ENCODE measurements around the gene DNLZ.
"Not testable (repeated sequence)": the region's sequence is repeated elsewhere in the genome, so short reads cannot be mapped to it uniquely, and the experiment has no call there.

- TF ChIP-seq, protein P1, sequence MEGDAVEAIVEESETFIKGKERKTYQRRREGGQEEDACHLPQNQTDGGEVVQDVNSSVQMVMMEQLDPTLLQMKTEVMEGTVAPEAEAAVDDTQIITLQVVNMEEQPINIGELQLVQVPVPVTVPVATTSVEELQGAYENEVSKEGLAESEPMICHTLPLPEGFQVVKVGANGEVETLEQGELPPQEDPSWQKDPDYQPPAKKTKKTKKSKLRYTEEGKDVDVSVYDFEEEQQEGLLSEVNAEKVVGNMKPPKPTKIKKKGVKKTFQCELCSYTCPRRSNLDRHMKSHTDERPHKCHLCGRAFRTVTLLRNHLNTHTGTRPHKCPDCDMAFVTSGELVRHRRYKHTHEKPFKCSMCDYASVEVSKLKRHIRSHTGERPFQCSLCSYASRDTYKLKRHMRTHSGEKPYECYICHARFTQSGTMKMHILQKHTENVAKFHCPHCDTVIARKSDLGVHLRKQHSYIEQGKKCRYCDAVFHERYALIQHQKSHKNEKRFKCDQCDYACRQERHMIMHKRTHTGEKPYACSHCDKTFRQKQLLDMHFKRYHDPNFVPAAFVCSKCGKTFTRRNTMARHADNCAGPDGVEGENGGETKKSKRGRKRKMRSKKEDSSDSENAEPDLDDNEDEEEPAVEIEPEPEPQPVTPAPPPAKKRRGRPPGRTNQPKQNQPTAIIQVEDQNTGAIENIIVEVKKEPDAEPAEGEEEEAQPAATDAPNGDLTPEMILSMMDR (IDR thresholded peaks at IDR 0.05) = not testable (repeated sequence)
- TF ChIP-seq POLR2A, POLR2AphosphoS5 (IDR thresholded peaks at IDR 0.05): not testable (repeated sequence)
These were observed 43.5 kb upstream of the DNLZ start for GRCh38 chr9:136407061-136407460.
